Osteocyte (in vitro differentiated cells): ENCODE results near the gene DEF6. TPM values are rescaled to one million over a fixed set of nuclear protein-coding genes. Genes with fewer than 3 reads are reported as not detected.

Experiments used
- DNase-seq: peaks from one replicate; pipeline ENCODE4 v3.0.0; 2021; ENCODE audit warnings: mixed read lengths; ENCODE audit not compliant: unreplicated experiment; ENCODE audit errors: extremely low spot score
- H3K27ac Mint-ChIP-seq: one replicate; pipeline ENCODE4 v1.8.0; 2021; ENCODE audit warnings: mild to moderate bottlenecking, mixed read lengths; ENCODE audit not compliant: unreplicated experiment
- H3K27me3 Mint-ChIP-seq: one replicate; pipeline ENCODE4 v1.8.0; 2021; ENCODE audit warnings: mixed read lengths; ENCODE audit not compliant: unreplicated experiment
- H3K36me3 Mint-ChIP-seq: one replicate; pipeline ENCODE4 v1.8.0; 2021; ENCODE audit warnings: mixed read lengths; ENCODE audit not compliant: unreplicated experiment
- H3K4me1 Mint-ChIP-seq: one replicate; pipeline ENCODE4 v1.8.0; 2021; ENCODE audit warnings: mixed read lengths; ENCODE audit not compliant: unreplicated experiment
- H3K4me3 Mint-ChIP-seq: one replicate; pipeline ENCODE4 v1.8.0; 2021; ENCODE audit warnings: mild to moderate bottlenecking, moderate library complexity, mixed read lengths; ENCODE audit not compliant: unreplicated experiment
- H3K9me3 Mint-ChIP-seq: one replicate; pipeline ENCODE4 v1.8.0; 2021; ENCODE audit warnings: mixed read lengths; ENCODE audit not compliant: unreplicated experiment
- CTCF ChIP-seq: fragments of 200-600 bp; sonication (generic); IDR thresholded peaks from 2 replicates; pipeline ENCODE4 v1.5.0; 2021; ENCODE audit warnings: antibody characterized with exemption, mild to moderate bottlenecking, moderate library complexity
- total RNA-seq: library from RNA; stranded (reverse); gene quantifications from 2 replicates; pipeline ENCODE4 v1.2.1, GENCODE V29; 2021

Gene DEF6
- total RNA-seq, 1 donor from 2014 or later = 0.59 TPM

- Mint-ChIP-seq H3K4me1 (no peaks in the 10 kb centered on the region), H3K27ac (no peak overlapping the region), H3K27me3 (no peaks in the 10 kb centered on the region), H3K9me3 (no peaks in the 10 kb centered on the region), H3K36me3 (peaks cover 40% of the 10 kb centered on the region), H3K4me3 (no peak overlapping the region)
- no peak for DNase-seq
- TF ChIP-seq CTCF = no peak
Measured at GRCh38 chr6:35291491-35291890, 6.1 kb upstream of the DEF6 start.

- Mint-ChIP-seq H3K27ac (no peak overlapping the region), H3K9me3 (no peaks in the 10 kb centered on the region), H3K4me3 (no peak overlapping the region), H3K4me1 (peaks cover 4% of the 10 kb centered on the region), H3K27me3 (no peaks in the 10 kb centered on the region), H3K36me3 (peaks cover 31% of the 10 kb centered on the region)
- no peak for DNase-seq
- no peak for TF ChIP-seq CTCF
Measured at GRCh38 chr6:35292494-35292893, 5.1 kb upstream of the DEF6 start.

- Mint-ChIP-seq H3K4me3 (no peak overlapping the region), H3K27ac (no peak overlapping the region)
Measured at GRCh38 chr6:35293681-35294080, 3.9 kb upstream of the DEF6 start.

GRCh38 chr6:35294308-35294945 is 3.2 kb upstream of the DEF6 start:
- no peaks in the 10 kb centered on the region for H3K9me3 Mint-ChIP-seq

More at GRCh38 chr6:35293681-35294080, 3.9 kb upstream of the DEF6 start:
- peaks cover 26% of the 10 kb centered on the region for H3K36me3 Mint-ChIP-seq
- no peaks in the 10 kb centered on the region for H3K27me3 Mint-ChIP-seq
- no peak for TF ChIP-seq CTCF
- no peak for DNase-seq
- no peaks in the 10 kb centered on the region for H3K9me3 Mint-ChIP-seq
- H3K4me1 Mint-ChIP-seq = peaks cover 7% of the 10 kb centered on the region

GRCh38 chr6:35295036-35295435 is 2.6 kb upstream of the DEF6 start:
- H3K27me3 Mint-ChIP-seq = no peaks in the 10 kb centered on the region
- H3K27ac Mint-ChIP-seq = no peak overlapping the region
- H3K4me1 Mint-ChIP-seq = peaks cover 7% of the 10 kb centered on the region
- no peak overlapping the region for H3K4me3 Mint-ChIP-seq
- no peak for DNase-seq
- H3K36me3 Mint-ChIP-seq = peaks cover 23% of the 10 kb centered on the region
- no peaks in the 10 kb centered on the region for H3K9me3 Mint-ChIP-seq
- TF ChIP-seq CTCF = no peak

More at GRCh38 chr6:35294308-35294945, 3.2 kb upstream of the DEF6 start:
- no peak for DNase-seq
- peaks cover 7% of the 10 kb centered on the region for H3K4me1 Mint-ChIP-seq
- no peaks in the 10 kb centered on the region for H3K27me3 Mint-ChIP-seq
- peaks cover 25% of the 10 kb centered on the region for H3K36me3 Mint-ChIP-seq
- H3K27ac Mint-ChIP-seq = no peak overlapping the region
- H3K4me3 Mint-ChIP-seq = no peak overlapping the region
- peak; percentile 70 for TF ChIP-seq CTCF
